Activated CD8-positive, alpha-beta memory T cell treated with anti-CD3 and anti-CD28 coated beads, Interleukin-2, amount 50 U/mL, for 4 hours (primary cell): ENCODE data around the gene LMO4.

ENCODE experiments used
- DNase-seq: peaks from one replicate; pipeline ENCODE4 v3.0.0-alpha.2; 2020

Gene LMO4

GRCh38 chr1:87362063-87362833 is 33.6 kb downstream of the LMO4 start:
- no peak for DNase-seq

GRCh38 chr1:87362834-87363426 is 34.2 kb downstream of the LMO4 start:
- DNase-seq, result no peak

- no peak for DNase-seq
These were observed 38.9 kb downstream of the LMO4 start for GRCh38 chr1:87367549-87367948.

GRCh38 chr1:87368907-87369306 is 40.2 kb downstream of the LMO4 start:
- no peak for DNase-seq

GRCh38 chr1:87369736-87370478 is 41.2 kb downstream of the LMO4 start:
- no peak for DNase-seq

GRCh38 chr1:87370544-87370943 is 41.9 kb downstream of the LMO4 start:
- DNase-seq, result no peak

- DNase-seq, result no peak
These were observed 50.6 kb downstream of the LMO4 start for GRCh38 chr1:87379306-87379705.

- no peak for DNase-seq
These were observed 57.6 kb downstream of the LMO4 start for GRCh38 chr1:87386217-87386790.

GRCh38 chr1:87388411-87388810 is 59.7 kb downstream of the LMO4 start:
- DNase-seq, result no peak

- no peak for DNase-seq
These were observed 60.3 kb downstream of the LMO4 start for GRCh38 chr1:87389011-87389410.

- DNase-seq, result no peak
These were observed 60.9 kb downstream of the LMO4 start for GRCh38 chr1:87389546-87389945.

GRCh38 chr1:87392248-87393192 is 63.8 kb downstream of the LMO4 start:
- no peak for DNase-seq

GRCh38 chr1:87393445-87394085 is 64.9 kb downstream of the LMO4 start:
- no peak for DNase-seq

- no peak for DNase-seq
These were observed 65.8 kb downstream of the LMO4 start for GRCh38 chr1:87394513-87394912.

GRCh38 chr1:87394982-87395381 is 66.3 kb downstream of the LMO4 start:
- DNase-seq, result no peak
